HG02943 (cell line): ENCODE results near the gene CFI.
A peak's percentile ranks its signal among the peaks of the same experiment; 100 is the strongest.

Experiments
- ATAC-seq: cut with Tn5 transposase; IDR thresholded peaks from one replicate; pipeline ENCODE4 v1.9.1; 2021; ENCODE audit warnings: mild to moderate bottlenecking, low read depth, moderate library complexity; ENCODE audit not compliant: unreplicated experiment

Gene CFI

GRCh38 chr4:109735566-109736365 lies 66.0 kb downstream of the CFI start:
- ATAC-seq = no peak

DNA sequence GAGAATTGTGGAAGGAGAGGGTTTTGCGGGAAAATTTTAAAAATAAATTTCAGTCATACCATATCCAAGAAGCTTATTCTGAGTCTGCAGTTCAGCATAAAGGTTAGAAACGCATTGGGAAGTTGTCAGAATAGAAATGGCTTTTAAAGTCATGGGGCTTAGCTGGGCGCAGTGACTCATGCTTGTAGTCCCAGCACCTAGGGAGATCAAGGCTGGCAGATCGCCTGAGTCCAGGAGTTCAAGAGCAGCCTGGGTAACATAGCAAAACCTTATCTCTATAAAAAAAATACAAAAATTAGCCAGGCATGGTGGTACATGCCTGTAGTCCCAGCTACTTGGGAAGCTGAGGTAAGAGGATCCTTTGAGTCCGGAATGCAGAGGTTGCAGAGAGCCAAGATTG lies 68.1 kb downstream of the CFI start:
- ATAC-seq = no peak

DNA sequence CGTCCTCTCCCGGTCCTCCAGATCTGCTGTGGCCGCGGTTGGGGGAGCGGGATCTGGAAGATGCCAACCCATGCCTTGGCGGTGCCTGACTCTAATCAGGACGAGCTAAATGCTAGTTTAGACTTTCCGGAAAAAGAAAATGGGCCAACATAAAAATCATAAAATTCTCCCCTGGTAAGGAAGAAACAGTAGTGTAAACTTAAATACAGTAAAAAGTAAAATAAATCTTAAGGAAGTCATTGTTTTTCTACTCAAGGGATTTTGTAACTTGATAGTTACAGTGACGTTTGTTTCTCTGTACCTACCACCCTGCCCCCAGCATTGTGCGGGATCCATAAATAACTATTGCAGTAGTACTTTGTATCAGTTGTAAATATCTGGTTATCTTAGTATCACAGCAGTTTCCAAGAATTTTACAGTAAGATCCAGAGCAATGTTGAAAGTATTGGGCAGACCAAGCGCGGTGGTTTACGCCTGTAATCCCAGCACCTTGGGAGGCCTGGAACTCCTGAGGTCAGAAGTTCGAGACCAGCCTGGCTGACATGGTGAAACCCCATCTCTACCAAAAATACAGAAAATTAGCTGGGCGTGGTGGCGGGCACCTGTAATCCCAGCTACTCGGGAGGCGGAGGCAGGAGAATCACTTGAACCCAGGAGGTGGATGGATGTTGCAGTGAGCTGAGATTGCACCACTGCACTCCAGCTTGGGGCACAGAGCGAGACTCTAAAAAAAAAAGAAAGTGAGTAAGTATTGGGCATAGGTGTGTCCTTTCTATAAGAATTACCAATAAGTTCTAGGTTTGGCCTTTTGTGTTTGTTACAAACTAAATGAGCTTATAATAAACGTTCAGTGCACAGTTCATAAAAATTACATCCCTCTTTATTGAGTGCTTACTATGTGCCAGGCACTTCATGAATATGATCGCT lies 70.9 kb downstream of the CFI start:
- ATAC-seq = no peak

GRCh38 chr4:109729718-109730618 lies 71.8 kb downstream of the CFI start, which contains the start of gene PLA2G12A:
Gene PLA2G12A (minus strand): TSS chr4:109730070. CDS start chr4:109729809, 261 bp downstream.
- ATAC-seq = peak; percentile 73

DNA sequence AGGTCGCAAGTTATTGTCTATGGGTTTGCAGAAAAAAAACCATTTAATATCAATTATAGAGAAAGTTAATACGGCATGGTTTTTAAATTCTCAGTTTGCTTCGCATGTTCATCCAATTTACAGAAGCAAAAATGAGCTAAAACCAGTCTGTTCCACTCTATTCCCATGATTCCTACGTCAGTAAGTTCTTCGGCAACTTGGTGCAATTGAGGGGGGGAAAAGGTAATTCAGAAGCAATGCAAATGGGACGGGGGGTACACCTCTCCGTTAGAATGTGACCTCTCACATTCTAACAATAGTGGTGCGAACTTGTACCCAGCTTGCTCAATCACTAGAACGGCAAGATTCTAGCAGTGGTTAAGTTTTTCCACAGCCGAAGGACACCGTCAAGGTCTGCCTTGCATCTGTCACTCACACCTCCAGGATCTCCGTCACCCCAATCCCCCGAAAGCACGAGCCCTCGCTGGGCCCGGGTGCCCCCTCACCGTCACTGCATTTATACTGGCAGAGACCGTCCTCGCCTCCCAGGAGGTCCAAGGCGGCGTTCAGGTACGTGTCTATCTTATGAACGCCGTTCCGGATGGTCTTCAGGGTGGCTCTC lies 72.6 kb downstream of the CFI start:
- ATAC-seq = no peak

GRCh38 chr4:109728385-109728784 lies 73.4 kb downstream of the CFI start:
- no peak for ATAC-seq

DNA sequence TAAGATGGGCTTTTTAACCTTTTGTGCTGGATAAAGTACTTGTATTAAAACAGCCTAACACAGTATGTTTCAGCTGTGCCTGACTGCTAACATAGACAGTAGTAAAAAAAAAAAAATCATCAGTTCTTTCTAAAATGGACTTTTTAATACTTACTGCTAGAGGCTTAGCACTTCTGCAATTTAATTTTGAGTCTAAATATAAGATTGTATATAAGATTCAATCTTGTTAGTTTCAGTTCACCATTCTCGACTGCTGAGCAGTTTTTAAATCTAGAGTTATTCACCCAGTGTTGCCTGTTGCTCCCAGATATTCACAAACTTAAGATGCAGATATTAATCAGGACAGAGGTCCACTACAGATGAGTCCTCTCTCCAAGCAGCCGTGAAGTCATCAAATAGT lies 78.7 kb downstream of the CFI start:
- no peak for ATAC-seq

DNA sequence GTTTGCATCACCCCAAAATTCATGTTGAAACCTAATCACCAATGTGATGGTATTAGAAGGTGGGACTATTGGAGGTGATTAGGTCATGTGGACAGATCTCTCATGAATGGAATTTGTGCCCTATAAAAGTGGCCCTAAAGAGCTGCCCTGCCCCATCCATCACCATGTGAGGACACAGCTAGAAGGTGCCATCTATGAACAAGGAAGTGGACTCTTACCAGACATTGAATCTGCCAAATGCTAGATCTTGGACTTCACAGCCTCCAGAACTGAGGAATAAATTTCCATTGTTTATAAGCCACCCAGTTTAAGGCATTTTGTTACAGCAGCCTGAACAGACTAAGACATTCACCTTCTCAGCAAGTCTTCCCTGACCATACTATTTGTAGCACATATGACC lies 79.4 kb downstream of the CFI start:
- no peak for ATAC-seq

DNA sequence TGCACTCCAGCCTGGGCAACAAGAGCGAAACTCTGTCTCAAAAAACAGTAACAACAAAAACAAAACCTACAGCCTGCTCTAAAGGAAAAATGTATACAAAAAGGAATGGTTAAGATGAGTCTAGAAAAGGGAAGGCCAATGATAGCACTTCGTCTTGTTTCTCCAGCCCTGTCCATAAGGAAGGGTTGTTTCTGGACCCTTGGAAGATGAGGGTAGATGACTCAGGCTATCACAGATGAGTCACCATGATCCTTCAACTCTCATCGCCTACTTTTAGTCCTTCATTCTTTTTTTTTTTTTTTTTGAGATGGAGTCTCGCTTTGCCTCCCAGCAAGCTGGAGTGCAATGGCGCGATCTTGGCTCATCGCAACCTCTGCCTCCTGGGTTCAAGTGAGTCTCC lies 80.8 kb downstream of the CFI start:
- no peak for ATAC-seq

GRCh38 chr4:109719604-109720003 lies 82.2 kb downstream of the CFI start:
- no peak for ATAC-seq

DNA sequence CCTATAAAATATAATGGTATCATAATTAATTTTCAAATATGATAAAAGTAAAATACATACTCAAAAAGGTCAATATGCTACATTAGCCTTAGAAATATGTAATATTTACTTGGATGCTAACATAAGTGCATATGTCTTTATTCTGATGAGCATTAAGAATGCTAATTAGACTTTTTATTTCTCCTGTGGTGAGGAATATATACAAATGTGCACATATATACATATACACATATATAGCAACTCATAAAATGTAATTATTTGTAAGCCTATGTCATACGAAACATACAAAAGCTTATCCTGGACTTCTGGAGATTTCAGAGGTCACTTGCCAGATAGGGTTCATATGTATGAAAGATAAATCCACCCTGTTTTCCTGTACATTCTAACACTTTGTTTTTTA lies 83.0 kb downstream of the CFI start:
- ATAC-seq = no peak

- no peak for ATAC-seq
These were observed 88.3 kb downstream of the CFI start for GRCh38 chr4:109713500-109713899.

DNA sequence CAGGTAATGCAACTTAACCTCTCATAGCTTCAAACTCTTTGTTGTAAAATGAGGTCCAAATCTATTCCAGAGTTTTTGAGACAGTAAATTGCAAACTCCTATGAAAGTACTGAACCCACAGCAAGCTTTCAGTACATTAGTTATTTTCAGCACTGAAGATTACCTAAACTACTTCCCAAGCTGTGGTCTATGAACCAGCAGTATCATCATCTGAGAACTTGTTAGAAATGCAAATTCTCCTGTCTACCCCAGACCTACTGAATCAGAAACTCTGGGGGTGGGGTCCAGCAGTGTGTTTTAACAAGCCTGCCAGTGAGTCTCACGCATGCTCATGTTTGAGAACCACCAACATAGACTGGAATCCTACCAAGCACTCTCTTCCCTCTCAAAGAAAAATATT lies 92.8 kb downstream of the CFI start:
- ATAC-seq = peak; percentile 68

- ATAC-seq = no peak
These were observed 93.4 kb downstream of the CFI start for GRCh38 chr4:109708435-109708834.

DNA sequence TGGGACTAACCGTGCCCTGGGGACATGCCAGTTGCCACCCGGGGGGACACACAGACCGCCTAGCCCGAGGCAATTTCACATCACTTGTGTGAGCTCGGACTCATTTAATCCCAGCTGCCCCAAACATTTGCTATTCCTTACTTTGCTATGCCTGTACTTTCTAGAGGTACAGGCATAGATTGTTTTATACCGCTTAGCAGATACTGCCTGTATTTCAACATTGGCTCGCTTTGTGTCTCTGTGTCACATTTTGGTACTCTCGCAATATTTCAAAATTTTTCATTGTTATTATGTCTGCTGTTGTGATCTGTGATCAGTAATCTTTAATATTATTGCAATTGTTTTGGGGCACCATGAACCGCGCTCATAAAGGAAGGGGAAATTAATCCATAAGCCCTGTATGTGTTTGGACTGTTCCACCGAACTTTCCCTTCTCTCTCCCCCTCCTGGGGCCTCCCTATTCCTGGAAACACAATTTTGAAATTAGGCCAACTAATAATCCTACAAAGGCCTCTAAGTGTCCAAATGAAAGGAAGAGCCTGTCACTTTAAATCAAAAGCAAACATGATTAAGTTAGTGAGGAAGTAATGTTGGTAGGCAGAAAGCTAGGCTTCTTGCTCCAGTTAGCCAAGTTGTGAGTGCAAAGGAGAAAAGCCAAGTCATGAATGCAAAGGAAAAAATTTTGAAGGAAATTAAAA lies 98.0 kb downstream of the CFI start:
- ATAC-seq = no peak

- ATAC-seq = peak; percentile 68
These were observed 98.7 kb downstream of the CFI start, which contains the start of gene CASP6 for GRCh38 chr4:109702950-109703663. Gene CASP6 (minus strand): TSS chr4:109703445. CDS start chr4:109703395, 50 bp downstream.

DNA sequence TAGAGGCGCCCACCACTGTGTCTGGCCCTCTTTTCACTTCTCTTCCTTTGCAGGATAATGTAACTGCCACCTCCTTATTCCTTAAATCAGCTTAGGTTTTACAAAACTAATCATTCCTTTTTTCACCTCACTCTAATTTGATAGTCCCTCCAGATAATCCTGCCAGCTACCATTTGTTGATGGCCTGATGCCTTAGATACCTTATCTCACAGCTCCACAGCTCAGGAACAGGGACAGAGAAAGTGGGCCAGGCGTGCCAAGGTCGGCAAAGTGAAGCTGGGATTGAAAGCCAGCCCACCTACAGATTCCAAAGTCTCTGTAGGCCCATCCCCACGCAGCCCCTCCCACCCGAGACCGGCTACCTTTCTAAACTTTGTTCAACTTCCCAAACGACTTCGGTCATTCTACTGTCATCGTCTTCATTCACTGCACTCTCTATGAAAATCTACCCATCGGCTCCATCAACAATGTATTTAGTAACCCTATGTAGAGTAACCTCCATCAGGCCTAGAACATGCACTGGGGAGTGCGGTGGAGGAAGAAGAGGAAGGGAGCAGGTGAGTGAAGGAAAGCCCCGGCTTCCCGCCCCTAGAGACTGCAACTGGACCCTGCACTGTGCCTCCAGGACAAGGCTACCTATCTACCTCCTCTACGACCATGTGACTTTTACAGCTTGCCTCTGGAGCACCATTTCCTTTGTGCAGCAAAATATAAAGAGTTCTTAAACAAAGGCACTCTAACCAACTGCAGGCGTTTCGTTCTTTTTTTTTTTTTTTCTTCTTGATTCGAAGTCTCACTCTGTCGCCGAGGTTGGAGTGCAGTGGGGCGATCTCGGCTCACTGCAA lies 100.0 kb downstream of the CFI start:
- no peak for ATAC-seq
